Tibial nerve (tissue), 4 donors: ENCODE measurements around the gene TLN1. TPM values are rescaled to one million over a fixed set of nuclear protein-coding genes. Genes with fewer than 3 reads are reported as not detected.

Experiments
- DNase-seq, 2 donors: peaks; one replicate each; pipeline ENCODE4 v3.0.0-alpha.2; 2019; ENCODE audit warnings: low spot score in 2 of 2
- H3K27ac ChIP-seq, 4 donors: fragments of 200-600 bp; sonication (generic) in 3 of 4; one replicate each; pipeline ENCODE4 v1.5.1; 2017 to 2019; ENCODE audit warnings: mild to moderate bottlenecking in 1 of 4
- H3K27me3 ChIP-seq, 2 donors: fragments of 200-600 bp; sonication (generic) in 1 of 2; one replicate each; pipeline versions ENCODE4 v1.5.1 to v1.6.0; 2017 to 2019
- H3K36me3 ChIP-seq, 3 donors: fragments of 200-600 bp; sonication (generic); one replicate each; pipeline ENCODE4 v1.5.1; 2018 to 2019
- H3K4me1 ChIP-seq, 4 donors: fragments of 200-600 bp; sonication (generic) in 3 of 4; one replicate each; pipeline ENCODE4 v1.5.1; 2017 to 2019
- H3K4me3 ChIP-seq, 4 donors: fragments of 200-600 bp; sonication (generic) in 3 of 4; one replicate each; pipeline ENCODE4 v1.5.1; 2017 to 2019; ENCODE audit warnings: mild to moderate bottlenecking in 1 of 4, moderate library complexity in 1 of 4
- H3K9me3 ChIP-seq, 4 donors: fragments of 200-600 bp; sonication (generic) in 3 of 4; one replicate each; pipeline ENCODE4 v1.5.1; 2017 to 2019
- CTCF ChIP-seq, 5 experiments: fragments of 200-600 bp in 3 of 5; fragments of 450-650 bp in 2 of 5; sonication (generic) in 3 of 5; IDR thresholded peaks; one replicate each; pipeline ENCODE4 v1.5.1; 2016 to 2019; ENCODE audit warnings: antibody characterized with exemption in 5 of 5, mild to moderate bottlenecking in 3 of 5, moderate library complexity in 2 of 5
- EP300 ChIP-seq, 2 donors: sonication (generic); formaldehyde crosslinking; IDR thresholded peaks; one replicate each; pipeline ENCODE4 v1.6.1; 2017; ENCODE audit warnings: antibody characterized with exemption in 2 of 2, mild to moderate bottlenecking in 1 of 2
- POLR2A ChIP-seq, 2 donors: fragments of 450-650 bp; IDR thresholded peaks; one replicate each; pipeline ENCODE4 v1.6.1; 2017; ENCODE audit warnings: antibody characterized with exemption in 2 of 2, mild to moderate bottlenecking in 2 of 2, moderate library complexity in 2 of 2
- WGBS, 2 donors: methylation state at CpG; one replicate each; pipeline ENCODE4 v1.1.5; 2018; 5-methylcytosine and 5-hydroxymethylcytosine counted together
- total RNA-seq, 4 donors: library from RNA; depleted of rRNA; stranded (reverse); fragments of >200 nt; gene quantifications; one replicate each; pipeline ENCODE4 v1.1.0, GENCODE V29; 2016

Gene TLN1
- total RNA-seq, 4 donors from 2014 or later = 284 to 405 (median 350) TPM

GRCh38 chr9:35766997-35767396 is 35.0 kb upstream of the TLN1 start:
- Histone ChIP-seq H3K36me3 (no peaks in the 10 kb centered on the region), H3K4me3 (no peak overlapping the region), H3K9me3 (no peaks in the 10 kb centered on the region), H3K4me1 (peaks cover 0 to 24% (median 11%) of the 10 kb centered on the region in 4 donors), H3K27me3 (no peaks in the 10 kb centered on the region), H3K27ac (no peak overlapping the region)
- DNase-seq = no peak
- 71 to 76% methylated on average over 2 of the region's 2 CpGs for WGBS, 2 donors
- TF ChIP-seq POLR2A (IDR thresholded peaks at IDR 0.05) (no peak), EP300 (IDR thresholded peaks at IDR 0.05) (no peak), CTCF (IDR thresholded peaks at IDR 0.05) (no peak)

- Histone ChIP-seq H3K27me3 (no peaks in the 10 kb centered on the region), H3K4me3 (no peak overlapping the region), H3K36me3 (no peaks in the 10 kb centered on the region), H3K9me3 (no peaks in the 10 kb centered on the region), H3K27ac (no peak overlapping the region), H3K4me1 (peaks cover 0 to 21% (median 3%) of the 10 kb centered on the region in 4 donors)
- WGBS, 2 donors = 93 to 97% methylated on average over 1 of the region's 1 CpG
- TF ChIP-seq CTCF (IDR thresholded peaks at IDR 0.05) (no peak), POLR2A (IDR thresholded peaks at IDR 0.05) (no peak), EP300 (IDR thresholded peaks at IDR 0.05) (no peak)
- no peak for DNase-seq
Measured at GRCh38 chr9:35763803-35764202, 31.8 kb upstream of the TLN1 start.

- Histone ChIP-seq H3K9me3 (no peaks in the 10 kb centered on the region), H3K4me3 (no peak overlapping the region), H3K27me3 (no peaks in the 10 kb centered on the region), H3K36me3 (no peaks in the 10 kb centered on the region), H3K27ac (no peak overlapping the region), H3K4me1 (peaks cover 0 to 28% (median 6%) of the 10 kb centered on the region in 4 donors)
- DNase-seq = no peak
- TF ChIP-seq POLR2A (IDR thresholded peaks at IDR 0.05) = no peak
- 89 to 91% methylated on average over 2 of the region's 2 CpGs for WGBS, 2 donors
Measured at GRCh38 chr9:35763181-35763580, 31.2 kb upstream of the TLN1 start.

- DNase-seq = no peak
- Histone ChIP-seq H3K27me3 (no peaks in the 10 kb centered on the region), H3K4me3 (no peak overlapping the region), H3K36me3 (peaks cover 0 to under 1% (median 0%) of the 10 kb centered on the region in 3 donors), H3K27ac (peak overlapping the region in 1 of 4 donors; percentile 4), H3K9me3 (no peaks in the 10 kb centered on the region), H3K4me1 (peaks cover 0 to 53% (median 15%) of the 10 kb centered on the region in 4 donors)
- 71 to 72% methylated on average over 2 of the region's 2 CpGs for WGBS, 2 donors
- peak in 1 of 2 donors; percentile 14 for TF ChIP-seq EP300 (IDR thresholded peaks at IDR 0.05)
- TF ChIP-seq CTCF (IDR thresholded peaks at IDR 0.05) = no peak
Measured at GRCh38 chr9:35760651-35761050, 28.7 kb upstream of the TLN1 start.

GRCh38 chr9:35759795-35760194 is 27.8 kb upstream of the TLN1 start:
- Histone ChIP-seq H3K4me3 (no peak overlapping the region), H3K9me3 (no peaks in the 10 kb centered on the region), H3K4me1 (peaks cover 0 to 55% (median 15%) of the 10 kb centered on the region in 4 donors), H3K27me3 (no peaks in the 10 kb centered on the region), H3K27ac (no peak overlapping the region), H3K36me3 (peaks cover 0 to 7% (median 0%) of the 10 kb centered on the region in 3 donors)
- DNase-seq = no peak
- TF ChIP-seq EP300 (IDR thresholded peaks at IDR 0.05) = no peak
- no peak for TF ChIP-seq POLR2A (IDR thresholded peaks at IDR 0.05)
- no peak for TF ChIP-seq CTCF (IDR thresholded peaks at IDR 0.05)
- 95% methylated on average over 4 of the region's 4 CpGs for WGBS, 2 donors
